ENCODE measurements around the gene C3orf20. TPM values are rescaled to one million over a fixed set of nuclear protein-coding genes. Genes with fewer than 3 reads are reported as not detected.

C3orf20 gene
- total and polyA plus RNA-seq, 9 of the 15 experiments (the other 6 are each of a cell fraction or from before 2014, with no cell fraction given) = 0.04 TPM; not detected in 8

- TF ChIP-seq ZNF707 (CRISPR knock-in tag; conservative IDR thresholded peaks at IDR 0.05) (no peak), MCM2 (IDR thresholded peaks at IDR 0.05; ENCODE audit: low read depth) (no peak), KDM5B (IDR thresholded peaks at IDR 0.05; ENCODE audit: insufficient replicate concordance, low read depth, low read length) (no peak)
These were observed 141.4 kb downstream of the C3orf20 start (continued) for GRCh38 chr3:14816359-14816758.

- Histone ChIP-seq H3K4me2 (ENCODE audit: insufficient read depth, low read length) (no peak within 1 kb of the TSS), H3K27me3 (ENCODE audit: control insufficient read depth in 2 of 2, insufficient read depth in 2 of 2, low read length in 2 of 2) (peaks cover 71 to 87% of the 10 kb centered on the region in 2 experiments), H3K9me1 (ENCODE audit: control insufficient read depth, insufficient read depth, low read length) (no peaks in the 10 kb centered on the region), H3K27ac (ENCODE audit: extremely low read depth, low read depth, low read length) (no peak within 1 kb of the TSS), H3K4me3 (no peak within 1 kb of the TSS), H2AFZ (ENCODE audit: low read depth, low read length) (no peak within 1 kb of the TSS), H3K79me2 (ENCODE audit: control insufficient read depth, insufficient read depth, low read length) (no peaks in the 10 kb centered on the region), H3K4me1 (replicated peaks in 1 of 2; ENCODE audit: control insufficient read depth in 2 of 2, insufficient read depth in 2 of 2, low read length in 2 of 2) (peaks cover 0 to 4% of the 10 kb centered on the region in 2 experiments; a peak in 1 of 5 replicates), H3K36me3 (ENCODE audit: control insufficient read depth, insufficient read depth, low read length) (no peaks in the 10 kb centered on the region), H3K9me3 (replicated peaks; ENCODE audit: control insufficient read depth, insufficient read depth, low read depth, low read length) (no peaks in the 10 kb centered on the region), H3K9ac (ENCODE audit: insufficient read depth in 1 of 2, low read depth in 2 of 2, low read length in 2 of 2) (no peak within 1 kb of the TSS), H4K20me1 (replicated peaks; ENCODE audit: control insufficient read depth, insufficient read depth, low read length) (peaks cover 20% of the 10 kb centered on the region)
- FAIRE-seq (no peak), ATAC-seq (no peak), DNase-seq (ENCODE audit: extremely low read depth in 1 of 4, low spot score in 3 of 4) (no peak)
- BruUV-seq (replicated peaks) = no TSS peak
- in situ Hi-C loops (cut with MboI) (no loop called here), intact Hi-C loops (cut with micrococcal nuclease) (no loop called here)
- POLR2A ChIA-PET = interaction anchor here (0.6 to 1.8 kb wide), 2 partner anchors 8 to 12 kb away, joined by 3 to 8 read pairs; no protein-coding TSS in a partner anchor
- CTCF ChIA-PET (ENCODE audit: low intra/inter-chr PET ratio) = no interaction called here
- TF ChIP-seq HSF4 (CRISPR knock-in tag; IDR thresholded peaks at IDR 0.05; ENCODE audit: borderline replicate concordance) (no peak), FOXK2 (conservative IDR thresholded peaks at IDR 0.05 in 1 of 2, IDR thresholded peaks at IDR 0.05 in 1 of 2; ENCODE audit: low read depth in 2 of 2) (no peak), PHF20 (IDR thresholded peaks at IDR 0.05; ENCODE audit: partially characterized antibody) (no peak), MIER1 (IDR thresholded peaks at IDR 0.05; ENCODE audit: low read depth) (no peak), SMC3 (conservative IDR thresholded peaks at IDR 0.05; ENCODE audit: insufficient read depth, low read depth, low read length) (no peak), ZNF23 (CRISPR knock-in tag; IDR thresholded peaks at IDR 0.05) (no peak), MTA1 (IDR thresholded peaks at IDR 0.05; ENCODE audit: borderline replicate concordance) (no peak)
- WGBS (ENCODE audit: insufficient coverage, low coverage, missing lambda C conversion rate) = 4% methylated on average over 25 of the region's 25 CpGs
These were observed 144.0 kb downstream of the C3orf20 start, which contains the start of gene FGD5 for GRCh38 chr3:14818804-14819500. Gene FGD5, plus strand, starts transcription at chr3:14818962. Its CDS starts 110 bp downstream, at chr3:14819072.
